Progenitor cell of endocrine pancreas (in vitro differentiated cells): ENCODE results near the gene DTNB. TPM values are rescaled to one million over a fixed set of nuclear protein-coding genes. Genes with fewer than 3 reads are reported as not detected.

ENCODE experiments used
- DNase-seq: peaks from one replicate; pipeline ENCODE4 v3.0.0; 2021; ENCODE audit warnings: low spot score; ENCODE audit not compliant: unreplicated experiment
- H3K27ac Mint-ChIP-seq: 2 replicates; pipeline ENCODE4 v1.8.0; 2021; ENCODE audit warnings: mild to moderate bottlenecking, moderate library complexity, mixed read lengths
- H3K27me3 Mint-ChIP-seq: 2 replicates; pipeline ENCODE4 v1.8.0; 2021; ENCODE audit warnings: mixed read lengths
- H3K36me3 Mint-ChIP-seq: 2 replicates; pipeline ENCODE4 v1.8.0; 2022; ENCODE audit warnings: mixed read lengths; ENCODE audit not compliant: insufficient read depth
- H3K4me1 Mint-ChIP-seq: 2 replicates; pipeline ENCODE4 v1.8.0; 2021; ENCODE audit warnings: low read depth, mixed read lengths
- H3K4me3 Mint-ChIP-seq: 2 replicates; pipeline ENCODE4 v1.8.0; 2021; ENCODE audit warnings: low read depth, mild to moderate bottlenecking, moderate library complexity, mixed read lengths
- H3K9me3 Mint-ChIP-seq: 2 replicates; pipeline ENCODE4 v1.8.0; 2021; ENCODE audit warnings: low read depth, mixed read lengths
- CTCF ChIP-seq: fragments of 200-600 bp; sonication (generic); IDR thresholded peaks from one replicate; pipeline ENCODE4 v1.5.0; 2021; ENCODE audit warnings: antibody characterized with exemption, mild to moderate bottlenecking; ENCODE audit not compliant: unreplicated experiment
- total RNA-seq: library from RNA; stranded (reverse); gene quantifications from 2 replicates; pipeline ENCODE4 v1.2.1, GENCODE V29; 2021

Gene DTNB
- total RNA-seq, 1 donor from 2014 or later, result 29.3 TPM

GRCh38 chr2:25342372-25343186 lies 330.8 kb downstream of the DTNB start:
- peak; percentile 93 for TF ChIP-seq CTCF
- Mint-ChIP-seq H3K4me3 (peak overlapping the region; percentile 71), H3K27me3 (peaks cover 19% of the 10 kb centered on the region), H3K36me3 (no peaks in the 10 kb centered on the region), H3K4me1 (peaks cover 3% of the 10 kb centered on the region), H3K27ac (no peak overlapping the region), H3K9me3 (no peaks in the 10 kb centered on the region)
- peak; percentile 94 for DNase-seq

- no peak for DNase-seq
- Mint-ChIP-seq H3K9me3 (no peaks in the 10 kb centered on the region), H3K4me3 (peak within 1 kb of the TSS; percentile 71), H3K27ac (no peak within 1 kb of the TSS), H3K27me3 (peaks cover 13% of the 10 kb centered on the region), H3K4me1 (peaks cover 3% of the 10 kb centered on the region), H3K36me3 (no peaks in the 10 kb centered on the region)
- TF ChIP-seq CTCF, result no peak
Observed at GRCh38 chr2:25341753-25342371, 331.5 kb downstream of the DTNB start, which contains the start of gene DNMT3A. Gene DNMT3A (minus strand): TSS chr2:25341925. CDS start chr2:25313984, 27,941 bp downstream.

- no peak overlapping the region for H3K27ac Mint-ChIP-seq
- DNase-seq, result no peak
- no peak for TF ChIP-seq CTCF
- peaks cover 13% of the 10 kb centered on the region for H3K27me3 Mint-ChIP-seq
- no peaks in the 10 kb centered on the region for H3K36me3 Mint-ChIP-seq
- no peaks in the 10 kb centered on the region for H3K9me3 Mint-ChIP-seq
- H3K4me3 Mint-ChIP-seq, result no peak overlapping the region
- H3K4me1 Mint-ChIP-seq, result peaks cover 3% of the 10 kb centered on the region
Observed at GRCh38 chr2:25341011-25341727, 332.2 kb downstream of the DTNB start.

GRCh38 chr2:25340181-25340921 lies 333.0 kb downstream of the DTNB start:
- Mint-ChIP-seq H3K27me3 (peaks cover 10% of the 10 kb centered on the region), H3K27ac (no peak overlapping the region), H3K4me3 (peak overlapping the region; percentile 73), H3K9me3 (no peaks in the 10 kb centered on the region), H3K4me1 (peaks cover 5% of the 10 kb centered on the region), H3K36me3 (no peaks in the 10 kb centered on the region)
- no peak for DNase-seq
- no peak for TF ChIP-seq CTCF
